Tibial nerve (tissue), 4 donors: ENCODE measurements around the gene GALNT6. TPM values are rescaled to one million over a fixed set of nuclear protein-coding genes. Genes with fewer than 3 reads are reported as not detected.
"Not testable (repeated sequence)": the region's sequence is repeated elsewhere in the genome, so short reads cannot be mapped to it uniquely, and the experiment has no call there.

ENCODE experiments used
- DNase-seq, 2 donors: peaks; one replicate each; pipeline ENCODE4 v3.0.0-alpha.2; 2019; ENCODE audit warnings: low spot score in 2 of 2
- H3K27ac ChIP-seq, 4 donors: fragments of 200-600 bp; sonication (generic) in 3 of 4; one replicate each; pipeline ENCODE4 v1.5.1; 2017 to 2019; ENCODE audit warnings: mild to moderate bottlenecking in 1 of 4
- H3K27me3 ChIP-seq, 2 donors: fragments of 200-600 bp; sonication (generic) in 1 of 2; one replicate each; pipeline versions ENCODE4 v1.5.1 to v1.6.0; 2017 to 2019
- H3K36me3 ChIP-seq, 3 donors: fragments of 200-600 bp; sonication (generic); one replicate each; pipeline ENCODE4 v1.5.1; 2018 to 2019
- H3K4me1 ChIP-seq, 4 donors: fragments of 200-600 bp; sonication (generic) in 3 of 4; one replicate each; pipeline ENCODE4 v1.5.1; 2017 to 2019
- H3K4me3 ChIP-seq, 4 donors: fragments of 200-600 bp; sonication (generic) in 3 of 4; one replicate each; pipeline ENCODE4 v1.5.1; 2017 to 2019; ENCODE audit warnings: mild to moderate bottlenecking in 1 of 4, moderate library complexity in 1 of 4
- H3K9me3 ChIP-seq, 4 donors: fragments of 200-600 bp; sonication (generic) in 3 of 4; one replicate each; pipeline ENCODE4 v1.5.1; 2017 to 2019
- CTCF ChIP-seq, 5 experiments: fragments of 200-600 bp in 3 of 5; fragments of 450-650 bp in 2 of 5; sonication (generic) in 3 of 5; IDR thresholded peaks; one replicate each; pipeline ENCODE4 v1.5.1; 2016 to 2019; ENCODE audit warnings: antibody characterized with exemption in 5 of 5, mild to moderate bottlenecking in 3 of 5, moderate library complexity in 2 of 5
- EP300 ChIP-seq, 2 donors: sonication (generic); formaldehyde crosslinking; IDR thresholded peaks; one replicate each; pipeline ENCODE4 v1.6.1; 2017; ENCODE audit warnings: antibody characterized with exemption in 2 of 2, mild to moderate bottlenecking in 1 of 2
- POLR2A ChIP-seq, 2 donors: fragments of 450-650 bp; IDR thresholded peaks; one replicate each; pipeline ENCODE4 v1.6.1; 2017; ENCODE audit warnings: antibody characterized with exemption in 2 of 2, mild to moderate bottlenecking in 2 of 2, moderate library complexity in 2 of 2
- WGBS, 2 donors: methylation state at CpG; one replicate each; pipeline ENCODE4 v1.1.5; 2018; 5-methylcytosine and 5-hydroxymethylcytosine counted together
- total RNA-seq, 4 donors: library from RNA; depleted of rRNA; stranded (reverse); fragments of >200 nt; gene quantifications; one replicate each; pipeline ENCODE4 v1.1.0, GENCODE V29; 2016

The GALNT6 gene
- total RNA-seq, 4 donors from 2014 or later = 1.0 to 6.3 (median 4.3) TPM

GRCh38 chr12:51320695-51321320, 70.4 kb downstream of the GALNT6 start:
- Histone ChIP-seq H3K27me3 (no peaks in the 10 kb centered on the region), H3K9me3 (no peaks in the 10 kb centered on the region), H3K36me3 (no peaks in the 10 kb centered on the region), H3K4me1 (peaks cover 0 to 23% (median 7%) of the 10 kb centered on the region in 4 donors), H3K4me3 (no peak overlapping the region), H3K27ac (peak overlapping the region in 3 of 4 donors; percentile 4 to 11 (median 8))
- no peak for TF ChIP-seq EP300 (IDR thresholded peaks at IDR 0.05)
- no peak for TF ChIP-seq CTCF (IDR thresholded peaks at IDR 0.05)
- no peak for TF ChIP-seq POLR2A (IDR thresholded peaks at IDR 0.05)
- no peak for DNase-seq
- WGBS, 2 donors = 11 to 19% methylated on average over 3 of the region's 3 CpGs

GRCh38 chr12:51320311-51320694, 70.9 kb downstream of the GALNT6 start:
- no peak overlapping the region for H3K4me3 ChIP-seq
- WGBS, 2 donors = 40 to 54% methylated on average over 4 of the region's 4 CpGs
- H3K36me3 ChIP-seq = no peaks in the 10 kb centered on the region
- H3K9me3 ChIP-seq = no peaks in the 10 kb centered on the region
- TF ChIP-seq EP300 (IDR thresholded peaks at IDR 0.05) (no peak), POLR2A (IDR thresholded peaks at IDR 0.05) (no peak), CTCF (IDR thresholded peaks at IDR 0.05) (no peak)
- peak overlapping the region in 1 of 4 donors; percentile 11 for H3K27ac ChIP-seq
- peaks cover 0 to 23% (median 7%) of the 10 kb centered on the region in 4 donors for H3K4me1 ChIP-seq
- no peak for DNase-seq
- no peaks in the 10 kb centered on the region for H3K27me3 ChIP-seq

- DNase-seq = no peak
- no peak for TF ChIP-seq EP300 (IDR thresholded peaks at IDR 0.05)
- TF ChIP-seq POLR2A (IDR thresholded peaks at IDR 0.05) = no peak
- no peak for TF ChIP-seq CTCF (IDR thresholded peaks at IDR 0.05)
- no peaks in the 10 kb centered on the region for H3K36me3 ChIP-seq
- 61 to 62% methylated on average over 3 of the region's 3 CpGs for WGBS, 2 donors
- H3K4me3 ChIP-seq = no peak overlapping the region
- H3K27ac ChIP-seq = peak overlapping the region in 2 of 4 donors; percentile 13 to 22
- H3K27me3 ChIP-seq = no peaks in the 10 kb centered on the region
- H3K9me3 ChIP-seq = no peaks in the 10 kb centered on the region
- H3K4me1 ChIP-seq = peaks cover 0 to 23% (median 7%) of the 10 kb centered on the region in 4 donors
Observed at GRCh38 chr12:51318846-51319599, 72.2 kb downstream of the GALNT6 start.

GRCh38 chr12:51318057-51318806, 73.0 kb downstream of the GALNT6 start:
- H3K27me3 ChIP-seq, H3K36me3 ChIP-seq, DNase-seq, H3K9me3 ChIP-seq, H3K4me3 ChIP-seq, H3K27ac ChIP-seq: not testable (repeated sequence)
- H3K4me1 ChIP-seq = peaks cover 0 to 23% (median 7%) of the 10 kb centered on the region in 4 donors
- 94 to 96% methylated on average over 8 of the region's 8 CpGs for WGBS, 2 donors

- no peaks in the 10 kb centered on the region for H3K36me3 ChIP-seq
- no peak overlapping the region for H3K4me3 ChIP-seq
- TF ChIP-seq CTCF (IDR thresholded peaks at IDR 0.05) (no peak), POLR2A (IDR thresholded peaks at IDR 0.05) (no peak), EP300 (IDR thresholded peaks at IDR 0.05) (no peak)
- DNase-seq = no peak
- H3K9me3 ChIP-seq = no peaks in the 10 kb centered on the region
- H3K27ac ChIP-seq = no peak overlapping the region
- WGBS, 2 donors = 100% methylated on average over 1 of the region's 1 CpG
- H3K27me3 ChIP-seq = no peaks in the 10 kb centered on the region
- no peaks in the 10 kb centered on the region for H3K4me1 ChIP-seq
Observed at GRCh38 chr12:51311389-51311788, 79.8 kb downstream of the GALNT6 start.
